Measurements from ENCODE around the gene COL4A5. TPM values are rescaled to one million over a fixed set of nuclear protein-coding genes. Genes with fewer than 3 reads are reported as not detected.

The COL4A5 gene
- total RNA-seq, 3 donors from 2014 or later (not counting 1 experiment from before 2014, with no cell fraction given): not detected

DNA sequence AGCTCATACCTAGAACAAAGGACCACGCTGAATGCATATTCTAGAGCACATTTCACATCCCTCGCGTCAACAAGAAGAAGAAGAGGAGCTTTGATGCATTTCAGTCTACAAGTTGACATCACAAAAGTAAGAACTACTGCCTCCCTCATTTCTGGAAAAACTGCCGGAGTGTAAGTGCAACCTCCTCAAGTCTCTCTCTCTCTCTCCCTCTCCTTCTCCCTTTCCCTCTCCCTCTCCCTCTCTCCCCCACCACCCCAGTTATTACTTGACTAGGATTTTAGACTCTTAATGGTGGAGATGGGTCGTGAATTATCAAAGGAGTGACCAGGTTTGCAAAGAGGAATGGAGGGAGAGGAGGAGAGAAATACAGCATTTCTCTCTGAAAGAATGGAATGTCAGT lies 298.1 kb downstream of the COL4A5 start:
- WGBS (ENCODE audit: insufficient coverage): 29% methylated on average over 3 of the region's 5 CpGs
- H3K36me3 Mint-ChIP-seq: no peaks in the 10 kb centered on the region
- no peak overlapping the region for H3K27ac Mint-ChIP-seq
- no peak overlapping the region for H3K4me3 ChIP-seq (ENCODE audit: low read length)
- ATAC-seq: no peak
- peaks cover 0 to 22% of the 10 kb centered on the region in 2 donors for H3K27me3 Mint-ChIP-seq (ENCODE audit: low read depth in 2 of 2)
- no peaks in the 10 kb centered on the region for H3K4me1 Mint-ChIP-seq
- TF ChIP-seq, protein P1, sequence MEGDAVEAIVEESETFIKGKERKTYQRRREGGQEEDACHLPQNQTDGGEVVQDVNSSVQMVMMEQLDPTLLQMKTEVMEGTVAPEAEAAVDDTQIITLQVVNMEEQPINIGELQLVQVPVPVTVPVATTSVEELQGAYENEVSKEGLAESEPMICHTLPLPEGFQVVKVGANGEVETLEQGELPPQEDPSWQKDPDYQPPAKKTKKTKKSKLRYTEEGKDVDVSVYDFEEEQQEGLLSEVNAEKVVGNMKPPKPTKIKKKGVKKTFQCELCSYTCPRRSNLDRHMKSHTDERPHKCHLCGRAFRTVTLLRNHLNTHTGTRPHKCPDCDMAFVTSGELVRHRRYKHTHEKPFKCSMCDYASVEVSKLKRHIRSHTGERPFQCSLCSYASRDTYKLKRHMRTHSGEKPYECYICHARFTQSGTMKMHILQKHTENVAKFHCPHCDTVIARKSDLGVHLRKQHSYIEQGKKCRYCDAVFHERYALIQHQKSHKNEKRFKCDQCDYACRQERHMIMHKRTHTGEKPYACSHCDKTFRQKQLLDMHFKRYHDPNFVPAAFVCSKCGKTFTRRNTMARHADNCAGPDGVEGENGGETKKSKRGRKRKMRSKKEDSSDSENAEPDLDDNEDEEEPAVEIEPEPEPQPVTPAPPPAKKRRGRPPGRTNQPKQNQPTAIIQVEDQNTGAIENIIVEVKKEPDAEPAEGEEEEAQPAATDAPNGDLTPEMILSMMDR (IDR thresholded peaks at IDR 0.05): no peak
- H3K4me3 Mint-ChIP-seq: no peak overlapping the region
- DNase-seq: no peak
- no peak overlapping the region for H3K27ac ChIP-seq (ENCODE audit: low read length)
- no peaks in the 10 kb centered on the region for H3K36me3 ChIP-seq (ENCODE audit: control insufficient read depth, insufficient read depth, low read length)
- H3K27me3 ChIP-seq (ENCODE audit: control insufficient read depth, insufficient read depth, low read length): peaks cover 8% of the 10 kb centered on the region
- no peaks in the 10 kb centered on the region for H3K4me1 ChIP-seq (ENCODE audit: control insufficient read depth, insufficient read depth, low read length)
- intact Hi-C loops (cut with micrococcal nuclease): no loop called here
- peaks cover 0 to 2% of the 10 kb centered on the region in 2 donors for H3K9me3 Mint-ChIP-seq
- no peaks in the 10 kb centered on the region for H3K9me3 ChIP-seq (ENCODE audit: control insufficient read depth, insufficient read depth, low read length)

DNA sequence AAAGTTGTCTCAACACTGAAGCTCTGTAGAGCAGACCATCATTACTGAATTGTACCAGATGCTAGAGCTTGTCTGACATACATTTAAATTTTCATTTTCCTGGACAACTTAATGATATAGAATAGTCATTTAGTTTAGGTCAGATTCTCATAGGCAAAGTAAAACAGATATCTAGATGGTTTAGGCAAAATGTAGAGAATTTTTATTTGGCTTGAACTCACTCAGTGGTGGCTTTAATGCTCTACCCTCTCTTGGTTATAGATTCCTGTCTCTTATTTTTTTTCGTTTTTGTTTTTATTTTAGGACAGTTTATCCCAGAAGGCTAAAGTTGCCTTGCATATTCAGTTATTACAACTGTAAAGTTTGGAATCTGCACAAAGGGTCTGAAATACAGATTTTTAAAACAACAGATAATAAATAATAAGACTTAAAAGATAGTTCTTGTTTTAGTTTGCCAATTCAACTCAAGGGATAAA lies 300.7 kb downstream of the COL4A5 start:
- Histone ChIP-seq H3K9me3 (ENCODE audit: control insufficient read depth, insufficient read depth, low read length) (no peaks in the 10 kb centered on the region), H3K4me3 (ENCODE audit: low read length) (no peak overlapping the region), H3K4me1 (ENCODE audit: control insufficient read depth, insufficient read depth, low read length) (no peaks in the 10 kb centered on the region), H3K36me3 (ENCODE audit: control insufficient read depth, insufficient read depth, low read length) (no peaks in the 10 kb centered on the region), H3K27ac (ENCODE audit: low read length) (no peak overlapping the region), H3K27me3 (ENCODE audit: control insufficient read depth, insufficient read depth, low read length) (no peaks in the 10 kb centered on the region)
- TF ChIP-seq, protein P1 (IDR thresholded peaks at IDR 0.05): no peak
- Mint-ChIP-seq H3K4me1 (no peaks in the 10 kb centered on the region), H3K27ac (no peak overlapping the region), H3K36me3 (no peaks in the 10 kb centered on the region), H3K27me3 (ENCODE audit: low read depth in 2 of 2) (peaks cover 0 to 10% of the 10 kb centered on the region in 2 donors), H3K4me3 (no peak overlapping the region), H3K9me3 (peaks cover 0 to 2% of the 10 kb centered on the region in 2 donors)
- intact Hi-C loops (cut with micrococcal nuclease): no loop called here
- DNase-seq (no peak), ATAC-seq (no peak)
- no CpG with 5 or more reads among the region's 1 CpG for WGBS (ENCODE audit: insufficient coverage)

Other genes starting within 250 kb of the COL4A5 start
- gene COL4A6, start 1.4 kb upstream of the COL4A5 start, total RNA-seq: not detected

Measured in natural killer cell (primary cell).